MCF 10A (cell line): ENCODE measurements around the gene ZNF620. TPM values are rescaled to one million over a fixed set of nuclear protein-coding genes. Genes with fewer than 3 reads are reported as not detected.

Source experiments
- BruUV-seq: library from RNA; stranded (reverse); fragments of 400-500 nt; replicated peaks from 2 replicates; lab custom pipeline; 2021; lab: Mats Ljungman, UMichigan
- CTCF ChIA-PET: fragments of 300-600 bp; sonication (Branson Sonifier 250); formaldehyde crosslinking; extraction: SDS; loops from one replicate; lab custom pipeline; 2021; ENCODE audit warnings: antibody characterized with exemption, inconsistent platforms; lab: Yijun Ruan, JAX
- POLR2A ChIA-PET: fragments of 300-600, 350-650 bp; sonication (Branson Sonifier 250); formaldehyde crosslinking; extraction: SDS; loops from one replicate; lab custom pipeline; 2020; ENCODE audit warnings: antibody characterized with exemption, inconsistent platforms; lab: Yijun Ruan, JAX
- DNase-seq: peaks from one replicate; pipeline ENCODE4 v3.0.0-alpha.2; 2018; ENCODE audit not compliant: unreplicated experiment
- H3K27ac Mint-ChIP-seq: one replicate; pipeline ENCODE4 v1.8.0; 2022; ENCODE audit warnings: mild to moderate bottlenecking, low read depth, mixed read lengths; ENCODE audit not compliant: unreplicated experiment
- H3K27me3 Mint-ChIP-seq: one replicate; pipeline ENCODE4 v1.8.0; 2022; ENCODE audit warnings: mixed read lengths; ENCODE audit not compliant: insufficient read depth, unreplicated experiment
- H3K36me3 Mint-ChIP-seq: one replicate; pipeline ENCODE4 v1.8.0; 2022; ENCODE audit warnings: mild to moderate bottlenecking, moderate library complexity, mixed read lengths; ENCODE audit not compliant: insufficient read depth, unreplicated experiment
- H3K4me1 Mint-ChIP-seq: one replicate; pipeline ENCODE4 v1.8.0; 2022; ENCODE audit warnings: mixed read lengths; ENCODE audit not compliant: insufficient read depth, unreplicated experiment
- H3K4me3 Mint-ChIP-seq: one replicate; pipeline ENCODE4 v1.8.0; 2022; ENCODE audit warnings: mild to moderate bottlenecking, moderate library complexity, mixed read lengths; ENCODE audit not compliant: unreplicated experiment
- H3K9me3 Mint-ChIP-seq: one replicate; pipeline ENCODE4 v1.8.0; 2022; ENCODE audit warnings: mixed read lengths; ENCODE audit not compliant: unreplicated experiment
- intact Hi-C: fragments of 100-400 bp; cut with micrococcal nuclease; formaldehyde crosslinking; loops from 2 replicates; pipeline ENCODE4 v1.14.1; 2022
- total RNA-seq: library from RNA; stranded (reverse); gene quantifications from 2 replicates; pipeline ENCODE4 v1.2.3, GENCODE V29; 2022
- TF ChIP-seq, protein P1 (sequence below): fragments of 200-600 bp; IDR thresholded peaks from one replicate; pipeline ENCODE4 v1.8.0; 2022; ENCODE audit warnings: antibody characterized with exemption, mild to moderate bottlenecking; ENCODE audit not compliant: unreplicated experiment

The ZNF620 gene
- total RNA-seq, 1 experiment from 2014 or later = 2.8 TPM

- no TSS peak for BruUV-seq
- H3K27ac Mint-ChIP-seq = no peak overlapping the region
- ChIA-PET POLR2A (no interaction called here), CTCF (no interaction called here)
- H3K27me3 Mint-ChIP-seq = no peaks in the 10 kb centered on the region
- no peak for DNase-seq
- no peak overlapping the region for H3K4me3 Mint-ChIP-seq
- TF ChIP-seq, protein P1, sequence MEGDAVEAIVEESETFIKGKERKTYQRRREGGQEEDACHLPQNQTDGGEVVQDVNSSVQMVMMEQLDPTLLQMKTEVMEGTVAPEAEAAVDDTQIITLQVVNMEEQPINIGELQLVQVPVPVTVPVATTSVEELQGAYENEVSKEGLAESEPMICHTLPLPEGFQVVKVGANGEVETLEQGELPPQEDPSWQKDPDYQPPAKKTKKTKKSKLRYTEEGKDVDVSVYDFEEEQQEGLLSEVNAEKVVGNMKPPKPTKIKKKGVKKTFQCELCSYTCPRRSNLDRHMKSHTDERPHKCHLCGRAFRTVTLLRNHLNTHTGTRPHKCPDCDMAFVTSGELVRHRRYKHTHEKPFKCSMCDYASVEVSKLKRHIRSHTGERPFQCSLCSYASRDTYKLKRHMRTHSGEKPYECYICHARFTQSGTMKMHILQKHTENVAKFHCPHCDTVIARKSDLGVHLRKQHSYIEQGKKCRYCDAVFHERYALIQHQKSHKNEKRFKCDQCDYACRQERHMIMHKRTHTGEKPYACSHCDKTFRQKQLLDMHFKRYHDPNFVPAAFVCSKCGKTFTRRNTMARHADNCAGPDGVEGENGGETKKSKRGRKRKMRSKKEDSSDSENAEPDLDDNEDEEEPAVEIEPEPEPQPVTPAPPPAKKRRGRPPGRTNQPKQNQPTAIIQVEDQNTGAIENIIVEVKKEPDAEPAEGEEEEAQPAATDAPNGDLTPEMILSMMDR = no peak
- intact Hi-C loops = no loop called here
- no peaks in the 10 kb centered on the region for H3K9me3 Mint-ChIP-seq
- no peaks in the 10 kb centered on the region for H3K4me1 Mint-ChIP-seq
- H3K36me3 Mint-ChIP-seq = no peaks in the 10 kb centered on the region
Observed at GRCh38 chr3:40516201-40516600, 10.4 kb downstream of the ZNF620 start.

GRCh38 chr3:40518067-40518466 is 12.2 kb downstream of the ZNF620 start:
- no peak for DNase-seq
- Mint-ChIP-seq H3K9me3 (no peaks in the 10 kb centered on the region), H3K4me1 (no peaks in the 10 kb centered on the region), H3K36me3 (no peaks in the 10 kb centered on the region), H3K27me3 (no peaks in the 10 kb centered on the region), H3K4me3 (no peak overlapping the region), H3K27ac (no peak overlapping the region)
- TF ChIP-seq, protein P1 = no peak
- no TSS peak for BruUV-seq
- intact Hi-C loops = no loop called here
- CTCF ChIA-PET = interaction anchor here (0.6 kb wide), 1 partner anchor 1112 kb away, joined by 5 read pairs; no protein-coding TSS in a partner anchor
- POLR2A ChIA-PET = interaction anchor here (1.0 kb wide), 1 partner anchor 171 kb away, joined by 3 read pairs; no protein-coding TSS in a partner anchor

- CTCF ChIA-PET = no interaction called here
- TF ChIP-seq, protein P1 = no peak
- no peaks in the 10 kb centered on the region for H3K9me3 Mint-ChIP-seq
- no peaks in the 10 kb centered on the region for H3K27me3 Mint-ChIP-seq
- H3K4me3 Mint-ChIP-seq = no peak overlapping the region
- H3K36me3 Mint-ChIP-seq = no peaks in the 10 kb centered on the region
- no peaks in the 10 kb centered on the region for H3K4me1 Mint-ChIP-seq
- BruUV-seq = no TSS peak
- H3K27ac Mint-ChIP-seq = no peak overlapping the region
- intact Hi-C loops = no loop called here
- POLR2A ChIA-PET = interaction anchor here (0.5 kb wide), 1 partner anchor 1295 kb away, joined by 4 read pairs; no protein-coding TSS in a partner anchor
- DNase-seq = no peak
Observed at GRCh38 chr3:40518848-40519247, 13.0 kb downstream of the ZNF620 start.

DNA sequence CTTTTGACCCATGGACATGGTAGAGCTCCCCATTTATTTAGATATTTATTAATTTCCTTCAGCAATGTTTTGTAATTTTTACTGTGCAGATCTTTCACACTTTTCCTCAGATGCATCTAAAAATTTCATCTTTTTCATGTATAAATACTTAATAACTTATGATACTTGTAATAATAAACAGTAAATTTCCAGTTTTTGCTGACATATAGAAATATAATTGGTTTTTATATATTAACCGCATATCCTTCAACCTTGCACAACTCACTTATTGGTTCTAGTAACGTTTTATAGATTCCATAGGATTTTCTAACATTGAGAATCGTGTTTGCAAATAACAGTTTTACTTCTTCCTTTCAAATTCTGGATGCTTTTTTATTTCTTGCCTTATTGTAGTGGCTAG is 15.4 kb downstream of the ZNF620 start:
- CTCF ChIA-PET = no interaction called here

More for the DNA sequence above, 15.4 kb downstream of the ZNF620 start:
- H3K27ac Mint-ChIP-seq = no peak overlapping the region
- POLR2A ChIA-PET = interaction anchor here (1.0 to 1.6 kb wide), 3 partner anchors 9 to 56 kb away, joined by 3 read pairs; no protein-coding TSS in a partner anchor
- H3K27me3 Mint-ChIP-seq = no peaks in the 10 kb centered on the region
- BruUV-seq = no TSS peak
- intact Hi-C loops = no loop called here
- H3K9me3 Mint-ChIP-seq = no peaks in the 10 kb centered on the region
- TF ChIP-seq, protein P1 = no peak
- H3K36me3 Mint-ChIP-seq = peaks cover 8% of the 10 kb centered on the region
- no peak overlapping the region for H3K4me3 Mint-ChIP-seq
- DNase-seq = no peak
- H3K4me1 Mint-ChIP-seq = peaks cover 10% of the 10 kb centered on the region
